ENCODE measurements around the gene OR2F1.

OR2F1 gene

GRCh38 chr7:143913945-143914615, 40.6 kb upstream of the OR2F1 start:
- no peak for TF ChIP-seq EZH2 (IDR thresholded peaks at IDR 0.05; ENCODE audit: borderline replicate concordance, low read depth, low read length, severe bottlenecking)
- TF ChIP-seq, protein P1, sequence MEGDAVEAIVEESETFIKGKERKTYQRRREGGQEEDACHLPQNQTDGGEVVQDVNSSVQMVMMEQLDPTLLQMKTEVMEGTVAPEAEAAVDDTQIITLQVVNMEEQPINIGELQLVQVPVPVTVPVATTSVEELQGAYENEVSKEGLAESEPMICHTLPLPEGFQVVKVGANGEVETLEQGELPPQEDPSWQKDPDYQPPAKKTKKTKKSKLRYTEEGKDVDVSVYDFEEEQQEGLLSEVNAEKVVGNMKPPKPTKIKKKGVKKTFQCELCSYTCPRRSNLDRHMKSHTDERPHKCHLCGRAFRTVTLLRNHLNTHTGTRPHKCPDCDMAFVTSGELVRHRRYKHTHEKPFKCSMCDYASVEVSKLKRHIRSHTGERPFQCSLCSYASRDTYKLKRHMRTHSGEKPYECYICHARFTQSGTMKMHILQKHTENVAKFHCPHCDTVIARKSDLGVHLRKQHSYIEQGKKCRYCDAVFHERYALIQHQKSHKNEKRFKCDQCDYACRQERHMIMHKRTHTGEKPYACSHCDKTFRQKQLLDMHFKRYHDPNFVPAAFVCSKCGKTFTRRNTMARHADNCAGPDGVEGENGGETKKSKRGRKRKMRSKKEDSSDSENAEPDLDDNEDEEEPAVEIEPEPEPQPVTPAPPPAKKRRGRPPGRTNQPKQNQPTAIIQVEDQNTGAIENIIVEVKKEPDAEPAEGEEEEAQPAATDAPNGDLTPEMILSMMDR (IDR thresholded peaks at IDR 0.05; ENCODE audit: borderline replicate concordance, extremely low read depth, low read length, poor library complexity, severe bottlenecking): no peak
- Histone ChIP-seq H4K20me1 (ENCODE audit: insufficient read depth, low read length) (no peaks in the 10 kb centered on the region), H2AFZ (ENCODE audit: low read depth, low read length) (no peak overlapping the region), H3K4me2 (ENCODE audit: insufficient read depth, low read length) (no peak overlapping the region), H3K9ac (ENCODE audit: low read depth, low read length) (no peak overlapping the region), H3K36me3 (ENCODE audit: insufficient read depth, low read length) (no peaks in the 10 kb centered on the region), H3K9me3 (ENCODE audit: insufficient read depth, low read length, severe bottlenecking) (no peaks in the 10 kb centered on the region), H3K27me3 (ENCODE audit: insufficient read depth, low read length, poor library complexity) (peaks cover 17% of the 10 kb centered on the region), H3K27ac (ENCODE audit: low read length) (no peak overlapping the region), H3K4me3 (ENCODE audit: low read depth in 1 of 2, low read length in 2 of 2) (no peak overlapping the region), H3K4me1 (ENCODE audit: insufficient read depth, low read length) (no peaks in the 10 kb centered on the region), H3K79me2 (ENCODE audit: insufficient read depth, low read length) (no peaks in the 10 kb centered on the region)
- ATAC-seq (ENCODE audit: insufficient read depth, low read depth) (no peak), DNase-seq (no peak)

- Histone ChIP-seq H3K4me1 (ENCODE audit: insufficient read depth, low read length) (no peaks in the 10 kb centered on the region), H3K9me3 (ENCODE audit: insufficient read depth, low read length, severe bottlenecking) (no peaks in the 10 kb centered on the region), H4K20me1 (ENCODE audit: insufficient read depth, low read length) (no peaks in the 10 kb centered on the region), H3K4me3 (ENCODE audit: low read depth in 1 of 2, low read length in 2 of 2) (no peak overlapping the region), H2AFZ (ENCODE audit: low read depth, low read length) (no peak overlapping the region), H3K27ac (ENCODE audit: low read length) (no peak overlapping the region), H3K4me2 (ENCODE audit: insufficient read depth, low read length) (no peak overlapping the region), H3K79me2 (ENCODE audit: insufficient read depth, low read length) (no peaks in the 10 kb centered on the region), H3K27me3 (ENCODE audit: insufficient read depth, low read length, poor library complexity) (peaks cover 14% of the 10 kb centered on the region), H3K9ac (ENCODE audit: low read depth, low read length) (no peak overlapping the region), H3K36me3 (ENCODE audit: insufficient read depth, low read length) (no peaks in the 10 kb centered on the region)
- DNase-seq (no peak), ATAC-seq (ENCODE audit: insufficient read depth, low read depth) (no peak)
- no peak for TF ChIP-seq EZH2 (IDR thresholded peaks at IDR 0.05; ENCODE audit: borderline replicate concordance, low read depth, low read length, severe bottlenecking)
- TF ChIP-seq, protein P1 (IDR thresholded peaks at IDR 0.05; ENCODE audit: borderline replicate concordance, extremely low read depth, low read length, poor library complexity, severe bottlenecking): no peak
These were observed 39.5 kb upstream of the OR2F1 start for GRCh38 chr7:143914938-143915652.

DNA sequence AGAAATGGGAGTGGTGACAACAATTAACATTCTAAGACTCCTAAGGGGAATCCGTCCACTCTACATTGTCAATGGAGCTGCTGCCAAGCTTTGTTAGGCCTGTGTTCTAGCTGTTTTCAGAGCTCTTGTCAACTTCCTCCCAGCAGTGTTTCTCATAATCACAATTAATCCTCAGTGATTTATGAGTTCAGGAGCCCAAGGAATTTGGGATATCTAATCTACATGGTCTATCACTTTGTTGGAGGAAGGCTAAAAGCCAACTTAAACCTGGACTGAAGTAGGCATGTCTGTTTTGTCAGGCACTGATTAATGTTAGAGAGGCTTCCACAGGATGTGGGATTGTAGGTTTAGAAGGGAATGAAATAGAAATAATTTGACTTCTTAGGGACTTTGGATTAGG, 29.8 kb upstream of the OR2F1 start:
- Histone ChIP-seq H3K4me3 (ENCODE audit: low read depth in 1 of 2, low read length in 2 of 2) (no peak overlapping the region), H3K36me3 (ENCODE audit: insufficient read depth, low read length) (no peaks in the 10 kb centered on the region), H3K4me1 (ENCODE audit: insufficient read depth, low read length) (no peaks in the 10 kb centered on the region), H2AFZ (ENCODE audit: low read depth, low read length) (no peak overlapping the region), H3K9ac (ENCODE audit: low read depth, low read length) (no peak overlapping the region), H3K4me2 (ENCODE audit: insufficient read depth, low read length) (no peak overlapping the region), H4K20me1 (ENCODE audit: insufficient read depth, low read length) (no peaks in the 10 kb centered on the region), H3K79me2 (ENCODE audit: insufficient read depth, low read length) (no peaks in the 10 kb centered on the region), H3K9me3 (ENCODE audit: insufficient read depth, low read length, severe bottlenecking) (no peaks in the 10 kb centered on the region), H3K27me3 (ENCODE audit: insufficient read depth, low read length, poor library complexity) (no peaks in the 10 kb centered on the region), H3K27ac (ENCODE audit: low read length) (no peak overlapping the region)
- DNase-seq (no peak), ATAC-seq (ENCODE audit: insufficient read depth, low read depth) (no peak)
- no peak for TF ChIP-seq EZH2 (IDR thresholded peaks at IDR 0.05; ENCODE audit: borderline replicate concordance, low read depth, low read length, severe bottlenecking)
- TF ChIP-seq, protein P1 (IDR thresholded peaks at IDR 0.05; ENCODE audit: borderline replicate concordance, extremely low read depth, low read length, poor library complexity, severe bottlenecking): no peak

All from DND-41 (cell line).